NCI-H82 treated with DMSO at 0.1 percent for 48 hours (cell line): ENCODE measurements around the gene TET2.
"Not testable (repeated sequence)": the region's sequence is repeated elsewhere in the genome, so short reads cannot be mapped to it uniquely, and the experiment has no call there.

Experiments
- DNase-seq: peaks from one replicate; lab custom pipeline; 2025; ENCODE audit not compliant: unreplicated experiment; lab: John Stamatoyannopoulos, UW

TET2 gene

DNA sequence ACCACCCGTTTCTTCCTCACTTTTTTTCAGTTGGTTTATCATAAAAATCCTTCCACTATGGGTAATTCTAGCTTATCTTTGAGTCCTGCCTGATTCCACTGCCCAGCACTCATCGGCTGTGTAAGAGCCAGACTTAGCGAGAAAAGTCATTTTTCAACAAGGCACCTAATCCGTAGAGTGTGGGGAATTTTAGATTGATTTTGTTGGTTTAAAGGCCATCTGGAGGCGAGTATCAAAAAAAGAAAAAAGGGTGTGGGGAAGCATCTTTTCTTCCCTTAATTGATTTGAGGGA lies 134.4 kb downstream of the TET2 start:
- no peak for DNase-seq

GRCh38 chr4:105282489-105282888 lies 135.8 kb downstream of the TET2 start:
- DNase-seq, result no peak

DNA sequence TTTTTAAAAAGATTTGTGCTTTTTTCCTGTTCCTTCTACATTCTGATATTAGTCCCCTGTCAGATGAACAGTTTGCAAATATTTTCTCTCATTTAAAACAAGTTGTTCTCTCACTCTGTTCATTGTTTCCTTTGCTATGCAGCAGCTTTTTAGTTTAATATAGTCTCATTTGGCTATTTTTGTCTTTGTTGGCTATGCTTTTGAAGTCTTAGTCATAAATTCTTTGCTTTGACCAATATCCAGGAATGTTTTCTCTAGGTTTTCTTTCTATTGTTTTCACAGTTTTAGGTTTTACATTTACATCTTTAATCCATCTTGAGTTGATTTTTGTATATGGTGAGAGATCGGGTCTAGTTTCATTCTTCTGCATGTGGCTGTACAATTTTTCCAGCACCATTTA lies 136.8 kb downstream of the TET2 start:
- DNase-seq, result no peak

- DNase-seq, result no peak
Observed at GRCh38 chr4:105288121-105288520, 141.4 kb downstream of the TET2 start.

DNA sequence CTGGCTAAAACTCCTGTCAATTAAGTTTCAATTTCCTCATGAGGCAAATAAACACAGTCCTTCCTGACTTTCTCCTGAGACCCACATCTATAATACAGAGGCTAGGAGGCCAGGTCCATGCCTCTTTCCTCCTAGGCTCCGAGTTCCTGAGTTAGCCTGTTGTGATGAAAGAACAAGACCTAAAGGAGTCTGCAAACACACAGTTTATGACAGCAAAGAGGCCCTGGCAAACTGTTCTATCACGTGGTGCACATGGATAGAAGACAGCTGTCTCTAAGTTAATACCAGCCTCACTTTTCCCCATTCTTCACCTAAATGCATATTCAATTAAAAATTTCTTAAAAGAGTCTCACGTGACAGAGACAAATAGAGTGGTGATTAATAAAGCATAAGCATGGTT lies 145.2 kb downstream of the TET2 start:
- no peak for DNase-seq

DNA sequence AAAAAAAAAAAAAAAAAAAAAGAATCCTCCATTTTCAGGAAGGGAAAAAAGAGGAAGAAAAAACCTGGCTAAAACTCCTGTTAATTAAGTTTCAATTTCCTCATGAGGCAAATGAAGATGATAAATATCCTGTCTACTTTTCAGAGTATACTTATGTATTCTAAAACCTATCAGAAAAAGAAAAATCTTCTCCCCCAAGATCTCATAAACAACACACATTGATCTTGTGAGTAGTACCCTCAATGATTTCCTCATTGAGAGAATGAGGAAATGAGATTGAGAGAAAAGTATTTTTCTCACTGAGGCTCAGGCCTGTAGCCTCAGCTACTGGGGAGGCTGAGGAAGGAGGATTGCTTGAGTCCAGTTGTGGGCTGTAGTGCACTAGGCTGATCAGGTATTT lies 146.7 kb downstream of the TET2 start:
- no peak for DNase-seq

DNA sequence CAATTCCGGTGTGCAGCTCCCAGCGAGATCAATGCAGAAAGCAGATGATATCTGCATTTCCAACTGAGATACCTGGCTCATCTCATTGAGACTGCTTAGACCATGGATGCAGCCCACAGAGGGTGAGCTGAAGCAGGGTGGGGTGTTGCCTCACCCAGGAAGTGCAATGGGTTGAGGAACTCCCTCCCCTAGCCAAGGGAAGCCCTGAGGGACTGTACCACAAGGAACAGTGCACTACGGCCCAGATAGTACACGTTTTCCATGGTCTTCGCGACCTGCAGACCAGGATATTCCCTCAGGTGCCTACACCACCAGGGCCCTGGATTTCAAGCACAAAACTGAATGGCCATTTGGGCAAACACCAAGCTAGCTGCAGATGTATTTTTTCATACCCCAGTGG lies 150.0 kb downstream of the TET2 start:
- no peak for DNase-seq

GRCh38 chr4:105299027-105299426 lies 152.4 kb downstream of the TET2 start:
- not testable (repeated sequence) for DNase-seq

- no peak for DNase-seq
Observed at GRCh38 chr4:105304085-105304484, 157.4 kb downstream of the TET2 start.

DNA sequence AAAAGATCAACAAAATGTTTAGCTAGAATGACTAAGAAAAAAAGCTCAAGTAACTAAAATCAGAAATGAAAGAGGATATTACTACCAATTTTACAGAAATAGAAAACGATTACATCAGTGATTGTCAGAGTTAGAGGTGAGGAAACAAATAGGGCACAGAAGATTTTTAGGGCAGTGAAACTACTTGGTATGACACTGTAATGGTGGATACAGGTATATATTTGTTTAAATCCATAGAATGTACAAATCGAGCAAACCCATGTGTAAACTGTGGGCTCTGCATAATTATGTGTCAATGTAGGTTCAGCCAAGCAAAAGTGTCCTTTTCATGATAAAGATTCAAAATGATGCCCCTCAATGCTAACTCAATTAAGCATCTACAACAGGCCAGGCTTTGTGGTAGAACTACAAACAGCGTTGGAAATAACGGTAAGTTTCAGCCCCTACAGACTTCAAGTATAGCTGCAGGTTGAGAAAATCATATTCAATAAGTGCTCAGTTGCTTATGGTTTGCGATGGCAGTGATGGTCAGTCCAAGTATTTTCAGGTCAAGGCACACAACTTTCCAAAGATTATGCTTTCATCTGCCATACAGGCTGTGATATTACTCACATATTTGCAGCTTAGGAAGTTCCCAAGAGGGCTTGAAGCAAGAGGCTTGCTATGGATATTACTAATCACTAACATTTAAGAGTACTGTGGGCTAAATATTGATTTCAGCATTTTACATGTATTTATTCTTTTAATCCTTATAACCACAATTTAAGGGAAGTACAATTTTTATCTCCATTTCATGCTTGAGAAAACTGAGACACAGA lies 158.6 kb downstream of the TET2 start:
- no peak for DNase-seq

DNA sequence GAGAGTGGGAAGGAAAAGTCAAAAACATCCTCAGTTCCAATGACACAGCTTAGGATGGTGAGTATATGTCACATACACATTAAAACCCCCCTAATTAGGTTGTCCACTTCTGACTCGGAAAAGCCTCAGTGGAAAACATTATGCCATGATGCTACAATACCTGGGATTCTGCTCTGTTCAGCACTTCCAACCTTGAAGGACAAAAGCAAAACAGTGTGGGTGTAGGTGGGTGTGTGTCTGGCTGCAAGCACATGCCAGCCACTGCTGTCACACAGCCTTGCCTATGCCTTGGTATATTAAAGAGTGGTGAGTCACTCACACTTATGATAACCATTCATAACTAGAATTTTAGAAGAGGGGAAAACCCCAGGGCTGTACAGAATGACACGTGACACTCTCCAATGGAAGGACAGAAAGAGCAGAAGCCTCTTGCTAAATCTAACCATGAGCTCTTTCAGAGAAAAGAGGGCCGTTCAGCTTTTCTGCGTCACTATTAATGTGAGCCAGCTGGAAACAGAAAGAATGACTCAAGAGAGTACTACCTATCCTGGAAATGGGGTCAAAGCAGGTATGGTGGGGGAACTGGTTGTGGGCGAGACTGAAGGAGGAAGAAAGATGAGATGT lies 159.6 kb downstream of the TET2 start:
- DNase-seq, result no peak

GRCh38 chr4:105306820-105307219 lies 160.1 kb downstream of the TET2 start:
- DNase-seq, result no peak

- DNase-seq, result no peak
Observed at GRCh38 chr4:105318486-105318885, 171.8 kb downstream of the TET2 start.

GRCh38 chr4:105327222-105327621 lies 180.5 kb downstream of the TET2 start:
- DNase-seq, result no peak

GRCh38 chr4:105327956-105328355 lies 181.3 kb downstream of the TET2 start:
- no peak for DNase-seq

- DNase-seq, result no peak
Observed at GRCh38 chr4:105329081-105329480, 182.4 kb downstream of the TET2 start.
